ENCODE results near the gene CCDC27. TPM values are rescaled to one million over a fixed set of nuclear protein-coding genes. Genes with fewer than 3 reads are reported as not detected.

CCDC27 gene
- total and polyA plus RNA-seq, 2 of the 8 experiments (the other 6 are each of a cell fraction or from before 2014, with no cell fraction given) = 0.15 TPM; not detected in 1

DNA sequence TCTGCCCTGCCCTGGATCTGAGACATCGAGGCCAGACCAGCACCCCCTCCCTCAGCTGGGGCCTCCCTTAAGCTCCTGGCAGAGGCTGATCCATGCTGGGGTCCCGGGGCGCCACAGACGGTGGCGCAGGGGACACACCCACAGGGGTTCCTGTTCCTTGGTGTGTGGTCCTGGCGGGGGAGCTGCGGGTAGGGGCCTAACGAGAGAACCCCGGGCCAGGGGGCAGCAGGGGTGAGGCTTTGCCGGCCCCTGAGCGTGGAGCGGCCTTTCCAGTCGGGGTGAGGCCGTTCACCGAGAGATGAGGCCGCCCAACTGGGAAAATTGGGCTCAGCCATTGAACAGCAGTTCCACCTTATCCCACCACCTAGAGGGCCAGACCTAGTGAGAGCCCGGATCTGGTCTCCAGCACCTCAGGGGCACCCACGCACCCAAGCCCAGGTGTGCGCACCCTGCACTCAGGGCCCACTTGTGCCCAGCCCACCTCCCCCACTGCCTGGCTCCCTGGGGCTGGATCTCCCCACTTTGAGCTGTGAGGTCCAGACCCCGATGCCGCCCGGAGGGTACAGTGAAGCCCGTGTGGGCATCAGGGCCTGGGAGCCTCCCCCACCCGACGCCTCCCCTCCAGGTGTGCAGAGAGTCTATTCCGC lies 45.5 kb upstream of the CCDC27 start:
- H3K27ac ChIP-seq (ENCODE audit: low read depth, low read length) = no peak overlapping the region
- H4K91ac ChIP-seq (replicated peaks; ENCODE audit: insufficient read length, low read length) = peak overlapping the region; percentile 27
- no peaks in the 10 kb centered on the region; the same call in 1 of the 2 replicates for H3K23me2 ChIP-seq (ENCODE audit: low read depth, low read length)
- H3K4ac ChIP-seq (replicated peaks; ENCODE audit: insufficient read length, low read depth, low read length) = no peak overlapping the region
- H4K5ac ChIP-seq (ENCODE audit: insufficient read length, low read depth, low read length) = no peak overlapping the region
- no peaks in the 10 kb centered on the region for H3K9me3 ChIP-seq (ENCODE audit: insufficient read depth in 2 of 2, low read depth in 1 of 2, low read length in 1 of 2)
- no peak overlapping the region for H3K18ac ChIP-seq (ENCODE audit: extremely low read depth, low read length)
- H3K4me3 ChIP-seq (ENCODE audit: extremely low read depth in 1 of 4, insufficient read depth in 2 of 4, low read depth in 3 of 4, low read length in 4 of 4) = peak overlapping the region in 1 of 4 experiments; percentile 49; a peak in 1 of 8 replicates
- FAIRE-seq (no peak), DNase-seq (ENCODE audit: low read depth in 1 of 2, low spot score in 2 of 2) (no peak)
- no peak overlapping the region for H2BK120ac ChIP-seq (replicated peaks; ENCODE audit: low read depth, low read length)
- POLR2A ChIA-PET (ENCODE audit: partially characterized antibody) = interaction anchor here (1.3 to 1.6 kb wide), 2 partner anchors 11 to 14 kb away, joined by 5 read pairs; no protein-coding TSS in a partner anchor
- H3K79me1 ChIP-seq (ENCODE audit: low read depth, low read length) = no peaks in the 10 kb centered on the region; the same call in 1 of the 2 replicates
- CTCF ChIA-PET (ENCODE audit: partially characterized antibody) = interaction anchor here (1.0 to 4.7 kb wide), 5 partner anchors 7 to 92 kb away, joined by 3 to 24 read pairs (median 4); no protein-coding TSS in a partner anchor
- peaks cover 7 to 19% of the 10 kb centered on the region in 2 experiments for H4K20me1 ChIP-seq (replicated peaks in 1 of 2; ENCODE audit: control insufficient read depth in 1 of 2, insufficient read depth in 2 of 2, low read length in 2 of 2)
- peak overlapping the region; percentile 68 to 72; a peak in 3 of 4 replicates for H3K4me2 ChIP-seq (ENCODE audit: insufficient read depth in 1 of 2, low read depth in 2 of 2, low read length in 2 of 2)
- WGBS, 2 experiments (ENCODE audit: extremely low coverage in 1 of 2, insufficient coverage in 1 of 2, insufficient read length in 1 of 2, insufficient replicate concordance in 2 of 2, low coverage in 1 of 2, low lambda C conversion rate in 2 of 2, missing lambda C conversion rate in 1 of 2) = 86% methylated on average over 21 of the region's 26 CpGs; no CpG with 5 or more reads in 1 of the 2 experiments
- no peak overlapping the region for H2AFZ ChIP-seq (ENCODE audit: low read length)
- H3K23ac ChIP-seq (ENCODE audit: insufficient read length) = no peak overlapping the region
- 0 out of 2 replicates have a peak overlapping the region, but pooled peaks have one; percentile 80 for H2BK12ac ChIP-seq (ENCODE audit: low read depth, low read length)
- H3K56ac ChIP-seq (replicated peaks; ENCODE audit: insufficient read length, low read depth, low read length) = no peak overlapping the region
- no peak overlapping the region for H3K9ac ChIP-seq (replicated peaks in 1 of 4; ENCODE audit: extremely low read depth in 1 of 4, low read depth in 3 of 4, low read length in 3 of 4)
- 0 out of 2 replicates have a peak overlapping the region, but pooled peaks have one; percentile 5 for H4K8ac ChIP-seq (ENCODE audit: extremely low read depth, insufficient read depth, low read length)
- H2AK5ac ChIP-seq (ENCODE audit: low read depth, low read length) = no peak overlapping the region
- H3K27me3 ChIP-seq (replicated peaks in 1 of 4; ENCODE audit: control insufficient read depth in 3 of 4, extremely low read depth in 1 of 4, insufficient read depth in 3 of 4, low read length in 3 of 4) = peaks cover 0 to 17% (median 5%) of the 10 kb centered on the region in 4 experiments; a peak in 4 of 7 replicates
- no peak overlapping the region for H3K14ac ChIP-seq (ENCODE audit: insufficient read length)
- no peaks in the 10 kb centered on the region for H3K36me3 ChIP-seq (ENCODE audit: control insufficient read depth in 2 of 4, insufficient read depth in 4 of 4, low read length in 3 of 4)
- no peaks in the 10 kb centered on the region for H3K79me2 ChIP-seq (ENCODE audit: control insufficient read depth in 1 of 2, insufficient read depth in 2 of 2, low read length in 2 of 2)
- peaks cover 4 to 32% (median 27%) of the 10 kb centered on the region in 4 experiments for H3K4me1 ChIP-seq (replicated peaks in 1 of 4; ENCODE audit: control insufficient read depth in 3 of 4, insufficient read depth in 4 of 4, low read length in 3 of 4)
- H2BK15ac ChIP-seq (ENCODE audit: low read length) = no peak overlapping the region
- 0 out of 2 replicates have a peak overlapping the region, but pooled peaks have one; percentile 35 for H2BK5ac ChIP-seq (ENCODE audit: low read depth, low read length)
- H2BK20ac ChIP-seq (ENCODE audit: low read length) = no peak overlapping the region
- TF ChIP-seq NANOG (IDR thresholded peaks at IDR 0.05; ENCODE audit: insufficient read depth, low read depth, low read length, poor library complexity, severe bottlenecking) (no peak), RBBP5 (IDR thresholded peaks at IDR 0.05; ENCODE audit: borderline replicate concordance, low read depth, low read length) (no peak), RFX5 (IDR thresholded peaks at IDR 0.05; ENCODE audit: borderline replicate concordance, low read depth, low read length) (no peak), YY1 (IDR thresholded peaks at IDR 0.05; ENCODE audit: low read depth, low read length) (no peak), JUND (IDR thresholded peaks at IDR 0.05; ENCODE audit: low read length) (no peak), GTF2F1 (IDR thresholded peaks at IDR 0.05; ENCODE audit: borderline replicate concordance, low read depth, low read length) (no peak)

Data from H1 (cell line).